Endodermal cell (in vitro differentiated cells): ENCODE results near the gene ZDHHC24. TPM values are rescaled to one million over a fixed set of nuclear protein-coding genes. Genes with fewer than 3 reads are reported as not detected.

ENCODE experiments used
- DNase-seq: peaks from one replicate; pipeline ENCODE4 v3.0.0-alpha.2; 2017
- H3K27ac ChIP-seq: 2 replicates; pipeline ENCODE4 v1.5.1; 2013; ENCODE audit warnings: mild to moderate bottlenecking, low read depth, low read length, moderate library complexity
- H3K27me3 ChIP-seq: 2 replicates; pipeline ENCODE4 v1.6.1; 2013; ENCODE audit warnings: mild to moderate bottlenecking, low read length, moderate library complexity; ENCODE audit not compliant: insufficient read depth, control insufficient read depth, poor library complexity, severe bottlenecking
- H3K36me3 ChIP-seq: 2 replicates; pipeline ENCODE4 v1.7.0; 2013; ENCODE audit warnings: mild to moderate bottlenecking, low read length, moderate library complexity; ENCODE audit not compliant: control insufficient read depth, insufficient read depth
- H3K4me1 ChIP-seq: one replicate; pipeline ENCODE4 v1.7.0; 2013; ENCODE audit warnings: low read length; ENCODE audit not compliant: control insufficient read depth, insufficient read depth
- H3K4me3 ChIP-seq: 2 replicates; pipeline ENCODE4 v1.5.1; 2013; ENCODE audit warnings: mild to moderate bottlenecking, low read length, moderate library complexity
- H3K9ac ChIP-seq: 2 replicates; pipeline ENCODE4 v1.6.1; 2013; ENCODE audit warnings: mild to moderate bottlenecking, low read length, moderate library complexity; ENCODE audit not compliant: poor library complexity, severe bottlenecking; ENCODE audit errors: extremely low read depth
- H3K9me3 ChIP-seq: 2 replicates; pipeline ENCODE4 v1.6.1; 2013; ENCODE audit warnings: mild to moderate bottlenecking, low read length, moderate library complexity; ENCODE audit not compliant: control insufficient read depth
- H3K27ac Mint-ChIP-seq: 2 replicates; pipeline ENCODE4 v1.8.0; 2020; ENCODE audit warnings: mixed read lengths
- H3K27me3 Mint-ChIP-seq: 2 replicates; pipeline ENCODE4 v1.8.0; 2021; ENCODE audit warnings: mild to moderate bottlenecking, mixed read lengths; ENCODE audit not compliant: insufficient read depth
- H3K36me3 Mint-ChIP-seq: 2 replicates; pipeline ENCODE4 v1.8.0; 2020; ENCODE audit warnings: low read depth, mixed read lengths
- H3K4me1 Mint-ChIP-seq: 2 replicates; pipeline ENCODE4 v1.8.0; 2020; ENCODE audit warnings: mixed read lengths
- H3K4me3 Mint-ChIP-seq: 2 replicates; pipeline ENCODE4 v1.8.0; 2020; ENCODE audit warnings: mild to moderate bottlenecking, moderate library complexity, mixed read lengths
- H3K9me3 Mint-ChIP-seq: 2 replicates; pipeline ENCODE4 v1.8.0; 2020; ENCODE audit warnings: mild to moderate bottlenecking, mixed read lengths
- WGBS, 2 experiments: methylation state at CpG; one replicate each; pipeline versions ENCODE4 v1.1.5 to v1.1.7; 2013; ENCODE audit warnings: missing lambda C conversion rate in 2 of 2, mixed read lengths in 1 of 2; ENCODE audit not compliant: insufficient coverage in 1 of 2, insufficient read length in 1 of 2; 5-methylcytosine and 5-hydroxymethylcytosine counted together
- total RNA-seq, 2 donors: library from RNA; stranded (reverse); fragmentation: NEBNext Ultra II Directional in 1 of 2; extraction: Animal tissue kit (Norgen Biotek cat#: 25700) in 1 of 2; gene quantifications; 2 replicates in 1 of 2; 3 replicates in 1 of 2; pipeline ENCODE4 v1.2.1, GENCODE V29; 2021
- TF ChIP-seq, protein P1 (sequence below): fragments of 200-600 bp; sonication (generic); conservative IDR thresholded peaks from 2 replicates; pipeline ENCODE4 v1.5.0; 2021; ENCODE audit warnings: antibody characterized with exemption, mild to moderate bottlenecking

Gene ZDHHC24
- total RNA-seq, 2 donors from 2014 or later: 10.6 to 11.7 TPM

DNA sequence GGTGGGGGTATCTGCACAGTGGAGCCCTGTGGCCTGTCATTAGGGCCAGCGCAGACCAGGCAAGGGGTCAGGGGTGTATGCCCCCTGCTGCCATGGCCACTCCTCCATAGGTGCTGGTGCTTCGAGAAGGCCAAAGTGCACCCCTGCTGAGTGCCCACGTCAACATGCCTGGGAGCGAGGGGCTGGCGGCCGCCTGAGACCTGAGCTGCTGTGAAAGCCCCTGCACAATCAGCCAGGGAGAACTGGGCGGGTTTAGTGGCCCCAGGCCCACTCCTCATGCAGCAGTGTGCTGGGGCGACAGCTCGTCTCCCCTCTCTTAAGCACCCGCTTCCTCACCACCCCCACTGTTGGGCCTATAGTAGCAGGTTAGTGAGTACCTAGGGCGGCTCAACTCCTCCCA, 14.0 kb downstream of the ZDHHC24 start:
- Mint-ChIP-seq H3K27ac (no peak overlapping the region), H3K36me3 (peaks cover 30% of the 10 kb centered on the region), H3K27me3 (no peaks in the 10 kb centered on the region), H3K9me3 (no peaks in the 10 kb centered on the region), H3K4me1 (no peaks in the 10 kb centered on the region), H3K4me3 (no peak overlapping the region)
- 90 to 93% methylated on average over 6 to 11 of the region's 11 CpGs for WGBS, 2 experiments
- H3K4me3 ChIP-seq: no peak overlapping the region
- peaks cover 8% of the 10 kb centered on the region for H3K36me3 ChIP-seq
- H3K9ac ChIP-seq: no peak overlapping the region
- no peaks in the 10 kb centered on the region for H3K4me1 ChIP-seq
- H3K27me3 ChIP-seq: no peaks in the 10 kb centered on the region
- H3K9me3 ChIP-seq: no peaks in the 10 kb centered on the region
- TF ChIP-seq, protein P1, sequence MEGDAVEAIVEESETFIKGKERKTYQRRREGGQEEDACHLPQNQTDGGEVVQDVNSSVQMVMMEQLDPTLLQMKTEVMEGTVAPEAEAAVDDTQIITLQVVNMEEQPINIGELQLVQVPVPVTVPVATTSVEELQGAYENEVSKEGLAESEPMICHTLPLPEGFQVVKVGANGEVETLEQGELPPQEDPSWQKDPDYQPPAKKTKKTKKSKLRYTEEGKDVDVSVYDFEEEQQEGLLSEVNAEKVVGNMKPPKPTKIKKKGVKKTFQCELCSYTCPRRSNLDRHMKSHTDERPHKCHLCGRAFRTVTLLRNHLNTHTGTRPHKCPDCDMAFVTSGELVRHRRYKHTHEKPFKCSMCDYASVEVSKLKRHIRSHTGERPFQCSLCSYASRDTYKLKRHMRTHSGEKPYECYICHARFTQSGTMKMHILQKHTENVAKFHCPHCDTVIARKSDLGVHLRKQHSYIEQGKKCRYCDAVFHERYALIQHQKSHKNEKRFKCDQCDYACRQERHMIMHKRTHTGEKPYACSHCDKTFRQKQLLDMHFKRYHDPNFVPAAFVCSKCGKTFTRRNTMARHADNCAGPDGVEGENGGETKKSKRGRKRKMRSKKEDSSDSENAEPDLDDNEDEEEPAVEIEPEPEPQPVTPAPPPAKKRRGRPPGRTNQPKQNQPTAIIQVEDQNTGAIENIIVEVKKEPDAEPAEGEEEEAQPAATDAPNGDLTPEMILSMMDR: no peak
- no peak for DNase-seq
- no peak overlapping the region for H3K27ac ChIP-seq

DNA sequence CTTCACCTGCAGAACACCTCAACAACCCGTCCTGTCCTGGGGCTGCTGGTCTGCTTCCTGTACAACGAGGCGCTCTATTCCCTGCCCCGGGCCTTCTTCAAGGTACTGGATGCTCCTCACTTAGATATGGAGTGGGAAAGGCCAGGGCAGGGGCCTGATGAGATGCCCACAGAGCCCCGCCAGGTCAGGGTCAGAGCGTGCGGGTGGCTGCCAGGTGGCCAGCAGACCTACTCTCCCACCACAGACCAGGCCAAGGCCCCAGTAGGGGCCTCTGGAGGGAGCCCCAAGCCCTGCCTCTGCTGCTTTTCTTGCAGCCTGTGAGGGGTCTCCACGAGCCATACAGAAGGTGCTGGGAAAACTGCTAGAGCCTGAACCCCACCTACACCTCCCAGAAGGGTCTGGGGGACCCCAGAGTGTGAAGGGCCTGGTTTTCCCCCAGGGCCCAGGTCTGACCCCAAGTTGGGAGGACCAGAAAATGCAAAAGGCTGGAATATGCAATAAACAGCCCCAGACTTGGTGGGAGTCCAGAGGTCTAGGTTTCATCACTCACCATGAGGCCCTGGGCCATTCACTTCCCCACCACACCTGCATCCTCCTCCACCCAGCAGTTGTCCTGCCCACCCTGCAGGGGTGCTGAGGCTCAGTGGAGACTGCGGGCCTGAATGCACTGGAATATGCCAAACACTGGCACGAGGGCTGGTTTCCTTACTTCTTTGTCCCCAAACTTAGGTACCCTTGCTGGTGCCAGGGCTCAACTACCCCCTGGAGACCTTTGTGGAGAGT, 14.7 kb downstream of the ZDHHC24 start:
- Histone ChIP-seq H3K36me3 (peaks cover 8% of the 10 kb centered on the region), H3K9ac (peak overlapping the region; percentile 6), H3K27ac (no peak overlapping the region), H3K27me3 (no peaks in the 10 kb centered on the region), H3K4me3 (no peak overlapping the region), H3K4me1 (no peaks in the 10 kb centered on the region), H3K9me3 (no peaks in the 10 kb centered on the region)
- no peak overlapping the region for H3K27ac Mint-ChIP-seq
- no peak overlapping the region for H3K4me3 Mint-ChIP-seq
- TF ChIP-seq, protein P1: no peak
- peaks cover 34% of the 10 kb centered on the region for H3K36me3 Mint-ChIP-seq
- H3K4me1 Mint-ChIP-seq: no peaks in the 10 kb centered on the region
- no peaks in the 10 kb centered on the region for H3K9me3 Mint-ChIP-seq
- no peaks in the 10 kb centered on the region for H3K27me3 Mint-ChIP-seq
- 80 to 94% methylated on average over 1 to 10 of the region's 10 CpGs for WGBS, 2 experiments
- DNase-seq: no peak

DNA sequence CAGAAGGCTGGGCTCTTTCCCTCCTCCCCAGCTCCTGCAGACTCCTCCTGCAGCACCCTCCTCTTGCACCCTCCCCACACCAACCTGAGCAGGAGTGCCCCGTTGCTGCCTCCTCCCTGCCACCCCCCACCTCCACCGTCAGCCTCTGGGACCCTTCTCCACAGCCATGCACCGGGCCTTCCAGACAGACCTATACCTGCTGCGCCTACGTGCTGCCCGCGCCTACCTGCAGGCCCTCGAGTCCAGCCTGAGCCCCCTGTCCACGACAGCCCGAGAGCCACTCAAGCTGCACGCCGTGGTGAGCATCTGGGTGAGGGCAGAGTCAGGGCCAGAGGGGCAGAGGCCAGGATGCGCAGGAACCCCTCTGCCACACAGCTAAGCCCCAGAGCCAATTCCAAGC, 16.2 kb downstream of the ZDHHC24 start:
- Histone ChIP-seq H3K9ac (no peak overlapping the region), H3K27ac (no peak overlapping the region), H3K36me3 (no peaks in the 10 kb centered on the region), H3K4me1 (no peaks in the 10 kb centered on the region), H3K9me3 (no peaks in the 10 kb centered on the region), H3K27me3 (no peaks in the 10 kb centered on the region), H3K4me3 (no peak overlapping the region)
- H3K4me1 Mint-ChIP-seq: no peaks in the 10 kb centered on the region
- no peaks in the 10 kb centered on the region for H3K9me3 Mint-ChIP-seq
- TF ChIP-seq, protein P1: no peak
- no peaks in the 10 kb centered on the region for H3K27me3 Mint-ChIP-seq
- no peak for DNase-seq
- H3K4me3 Mint-ChIP-seq: no peak overlapping the region
- H3K27ac Mint-ChIP-seq: no peak overlapping the region
- peaks cover 24% of the 10 kb centered on the region for H3K36me3 Mint-ChIP-seq
- WGBS, 2 experiments: 85 to 95% methylated on average over 8 to 13 of the region's 13 CpGs
